Caco-2 (cell line): ENCODE results near the gene HLCS. TPM values are rescaled to one million over a fixed set of nuclear protein-coding genes. Genes with fewer than 3 reads are reported as not detected.

Experiments used
- BruUV-seq: library from RNA; stranded (reverse); fragments of 400-500 nt; replicated peaks from 2 replicates; lab custom pipeline; 2021; lab: Mats Ljungman, UMichigan
- CTCF ChIA-PET: fragments of 300-600 bp; sonication (Branson Sonifier 250); formaldehyde crosslinking; loops from one replicate; lab custom pipeline; 2022; ENCODE audit warnings: antibody characterized with exemption; lab: Charles Lee
- POLR2A ChIA-PET: fragments of 300-600 bp; sonication (Branson Sonifier 250); formaldehyde crosslinking; loops from one replicate; lab custom pipeline; 2022; ENCODE audit warnings: antibody characterized with exemption; lab: Charles Lee
- DNase-seq, 2 experiments: peaks; one replicate each; pipeline versions ENCODE4 v3.0.0 to v3.0.0-alpha.2; 2020 to 2022
- H3K27me3 ChIP-seq: replicated peaks from 2 replicates; pipeline ENCODE4 v1.6.0; 2011; ENCODE audit warnings: low read length; ENCODE audit not compliant: control insufficient read depth, insufficient read depth
- H3K36me3 ChIP-seq: 2 replicates; pipeline ENCODE4 v1.5.1; 2011; ENCODE audit warnings: low read length; ENCODE audit not compliant: control insufficient read depth, insufficient read depth
- H3K4me1 ChIP-seq: fragments of 250-450 bp; sonication (Bioruptor Pico); 2 replicates; pipeline ENCODE4 v1.5.1; 2020; ENCODE audit warnings: mild to moderate bottlenecking
- H3K4me3 ChIP-seq: 2 replicates; pipeline ENCODE4 v1.5.1; 2011; ENCODE audit warnings: low read depth, mild to moderate bottlenecking, control low read depth, low read length
- H3K9me3 ChIP-seq: fragments of 250-450 bp; sonication (Bioruptor Pico); 2 replicates; pipeline ENCODE4 v1.5.1; 2020; ENCODE audit warnings: mild to moderate bottlenecking, moderate library complexity
- H3K27ac Mint-ChIP-seq: one replicate; pipeline ENCODE4 v1.8.0; 2022; ENCODE audit warnings: mixed read lengths; ENCODE audit not compliant: unreplicated experiment
- H3K27me3 Mint-ChIP-seq: one replicate; pipeline ENCODE4 v1.8.0; 2022; ENCODE audit warnings: mixed read lengths; ENCODE audit not compliant: insufficient read depth, unreplicated experiment
- H3K36me3 Mint-ChIP-seq: one replicate; pipeline ENCODE4 v1.8.0; 2022; ENCODE audit warnings: mild to moderate bottlenecking, mixed read lengths; ENCODE audit not compliant: insufficient read depth, unreplicated experiment
- H3K4me1 Mint-ChIP-seq: one replicate; pipeline ENCODE4 v1.8.0; 2022; ENCODE audit warnings: low read depth, mixed read lengths; ENCODE audit not compliant: unreplicated experiment
- H3K4me3 Mint-ChIP-seq: one replicate; pipeline ENCODE4 v1.8.0; 2022; ENCODE audit warnings: mild to moderate bottlenecking, moderate library complexity, mixed read lengths; ENCODE audit not compliant: unreplicated experiment
- H3K9me3 Mint-ChIP-seq: one replicate; pipeline ENCODE4 v1.8.0; 2022; ENCODE audit warnings: mixed read lengths; ENCODE audit not compliant: unreplicated experiment
- intact Hi-C: fragments of 100-400 bp; cut with micrococcal nuclease; formaldehyde crosslinking; loops from one replicate; pipeline ENCODE4 v1.10.0; 2022; ENCODE audit not compliant: unreplicated experiment
- total RNA-seq: library from RNA; stranded (reverse); gene quantifications from 2 replicates; pipeline ENCODE4 v1.2.3, GENCODE V29; 2022
- TF ChIP-seq, protein P1 (sequence below), 2 experiments: fragments of 200-600 bp in 1 of 2; IDR thresholded peaks; 1 replicate in 1 of 2; 2 replicates in 1 of 2; pipeline versions ENCODE4 v1.5.1 to v1.8.0; 2011 to 2022; ENCODE audit warnings: antibody characterized with exemption in 1 of 2, control low read depth in 1 of 2, inconsistent platforms in 1 of 2, low read depth in 1 of 2, low read length in 1 of 2, mild to moderate bottlenecking in 1 of 2, moderate library complexity in 1 of 2; ENCODE audit not compliant: insufficient read depth in 1 of 2, severe bottlenecking in 1 of 2, unreplicated experiment in 1 of 2

HLCS gene
- total RNA-seq, 1 experiment from 2014 or later, result 26.2 TPM

DNA sequence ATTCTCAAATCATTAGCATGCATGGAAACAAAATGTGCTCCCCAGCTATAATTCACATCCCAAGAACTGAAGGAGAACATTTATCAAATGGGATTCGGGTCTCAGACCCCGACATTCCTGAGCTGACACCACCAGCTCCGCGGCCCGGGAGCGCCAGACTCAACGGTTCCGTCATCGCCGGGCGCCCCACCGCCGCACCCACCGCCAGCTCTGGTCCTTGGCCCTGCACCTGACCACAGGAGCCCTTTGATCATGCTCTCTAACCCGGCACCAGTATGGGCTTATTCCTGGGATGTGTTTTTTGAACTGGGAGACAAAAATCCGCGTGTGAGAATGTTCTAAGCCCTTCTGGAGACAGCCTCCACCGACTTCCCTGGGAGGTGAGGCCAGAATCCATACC is 43.6 kb downstream of the HLCS start:
- no peaks in the 10 kb centered on the region for H3K27me3 ChIP-seq
- H3K36me3 ChIP-seq, result no peaks in the 10 kb centered on the region; the same call in 1 of the 2 replicates
- intact Hi-C loops, result no loop called here
- TF ChIP-seq, protein P1, sequence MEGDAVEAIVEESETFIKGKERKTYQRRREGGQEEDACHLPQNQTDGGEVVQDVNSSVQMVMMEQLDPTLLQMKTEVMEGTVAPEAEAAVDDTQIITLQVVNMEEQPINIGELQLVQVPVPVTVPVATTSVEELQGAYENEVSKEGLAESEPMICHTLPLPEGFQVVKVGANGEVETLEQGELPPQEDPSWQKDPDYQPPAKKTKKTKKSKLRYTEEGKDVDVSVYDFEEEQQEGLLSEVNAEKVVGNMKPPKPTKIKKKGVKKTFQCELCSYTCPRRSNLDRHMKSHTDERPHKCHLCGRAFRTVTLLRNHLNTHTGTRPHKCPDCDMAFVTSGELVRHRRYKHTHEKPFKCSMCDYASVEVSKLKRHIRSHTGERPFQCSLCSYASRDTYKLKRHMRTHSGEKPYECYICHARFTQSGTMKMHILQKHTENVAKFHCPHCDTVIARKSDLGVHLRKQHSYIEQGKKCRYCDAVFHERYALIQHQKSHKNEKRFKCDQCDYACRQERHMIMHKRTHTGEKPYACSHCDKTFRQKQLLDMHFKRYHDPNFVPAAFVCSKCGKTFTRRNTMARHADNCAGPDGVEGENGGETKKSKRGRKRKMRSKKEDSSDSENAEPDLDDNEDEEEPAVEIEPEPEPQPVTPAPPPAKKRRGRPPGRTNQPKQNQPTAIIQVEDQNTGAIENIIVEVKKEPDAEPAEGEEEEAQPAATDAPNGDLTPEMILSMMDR (IDR thresholded peaks at IDR 0.05; ENCODE audit: insufficient read depth in 1 of 2, low read depth in 1 of 2, low read length in 1 of 2, severe bottlenecking in 1 of 2, unreplicated experiment in 1 of 2), result no peak
- CTCF ChIA-PET, result no interaction called here
- Mint-ChIP-seq H3K4me1 (peaks cover 19% of the 10 kb centered on the region), H3K36me3 (no peaks in the 10 kb centered on the region), H3K27ac (no peak overlapping the region), H3K27me3 (no peaks in the 10 kb centered on the region), H3K4me3 (no peak overlapping the region), H3K9me3 (no peaks in the 10 kb centered on the region)
- no peak overlapping the region for H3K4me3 ChIP-seq
- H3K9me3 ChIP-seq, result no peaks in the 10 kb centered on the region
- POLR2A ChIA-PET, result no interaction called here
- H3K4me1 ChIP-seq, result peaks cover 10% of the 10 kb centered on the region; the same call in 1 of the 2 replicates
- BruUV-seq, result no TSS peak
- no peak for DNase-seq

GRCh38 chr21:36918291-36918690 is 48.2 kb downstream of the HLCS start:
- no peak overlapping the region for H3K27ac Mint-ChIP-seq
- no peaks in the 10 kb centered on the region for H3K27me3 Mint-ChIP-seq
- TF ChIP-seq, protein P1 (IDR thresholded peaks at IDR 0.05; ENCODE audit: insufficient read depth in 1 of 2, low read depth in 1 of 2, low read length in 1 of 2, severe bottlenecking in 1 of 2, unreplicated experiment in 1 of 2), result no peak
- peaks cover 12% of the 10 kb centered on the region for H3K4me1 Mint-ChIP-seq
- H3K9me3 Mint-ChIP-seq, result no peaks in the 10 kb centered on the region
- no TSS peak for BruUV-seq
- no peak overlapping the region for H3K4me3 Mint-ChIP-seq
- Histone ChIP-seq H3K4me1 (peaks cover 17% of the 10 kb centered on the region), H3K36me3 (no peaks in the 10 kb centered on the region), H3K4me3 (no peak overlapping the region), H3K9me3 (no peaks in the 10 kb centered on the region), H3K27me3 (no peaks in the 10 kb centered on the region)
- CTCF ChIA-PET, result interaction anchor here (0.9 to 1.7 kb wide), 10 partner anchors 9 to 287 kb away, joined by 3 to 32 read pairs (median 6); no protein-coding TSS in a partner anchor
- DNase-seq, result no peak
- POLR2A ChIA-PET, result no interaction called here
- H3K36me3 Mint-ChIP-seq, result no peaks in the 10 kb centered on the region
- intact Hi-C loops, result loop anchor here (5.0 kb wide), 1 partner anchor 286 kb away; no protein-coding TSS in a partner anchor

GRCh38 chr21:36917471-36918158 is 48.9 kb downstream of the HLCS start:
- Histone ChIP-seq H3K4me1 (peaks cover 17% of the 10 kb centered on the region), H3K4me3 (no peak overlapping the region), H3K36me3 (no peaks in the 10 kb centered on the region), H3K27me3 (no peaks in the 10 kb centered on the region), H3K9me3 (no peaks in the 10 kb centered on the region)
- CTCF ChIA-PET, result interaction anchor here (0.6 to 1.7 kb wide), 19 partner anchors 10 to 804 kb away, joined by 3 to 32 read pairs (median 5); no protein-coding TSS in a partner anchor
- intact Hi-C loops, result loop anchor here (5.0 kb wide), 1 partner anchor 285 kb away; no protein-coding TSS in a partner anchor
- no peaks in the 10 kb centered on the region for H3K9me3 Mint-ChIP-seq
- H3K27ac Mint-ChIP-seq, result no peak overlapping the region
- no peak overlapping the region for H3K4me3 Mint-ChIP-seq
- no TSS peak for BruUV-seq
- POLR2A ChIA-PET, result interaction anchor here (0.5 kb wide), 1 partner anchor 964 kb away, joined by 3 read pairs; no protein-coding TSS in a partner anchor
- H3K36me3 Mint-ChIP-seq, result no peaks in the 10 kb centered on the region
- peaks cover 12% of the 10 kb centered on the region for H3K4me1 Mint-ChIP-seq
- no peaks in the 10 kb centered on the region for H3K27me3 Mint-ChIP-seq
- peak; percentile 60 to 65 for DNase-seq
- TF ChIP-seq, protein P1 (IDR thresholded peaks at IDR 0.05; ENCODE audit: insufficient read depth in 1 of 2, low read depth in 1 of 2, low read length in 1 of 2, severe bottlenecking in 1 of 2, unreplicated experiment in 1 of 2), result peak; percentile 69 to 82
